HG02973 (cell line): ENCODE measurements around the gene DGKQ.

Source experiments
- ATAC-seq: cut with Tn5 transposase; IDR thresholded peaks from one replicate; pipeline ENCODE4 v1.9.1; 2021; ENCODE audit warnings: moderate library complexity; ENCODE audit not compliant: unreplicated experiment

The DGKQ gene

GRCh38 chr4:973431-974397 lies at the start of gene DGKQ:
DGKQ (minus strand) TSS chr4:973569; CDS start chr4:973482, 87 bp downstream.
- peak; percentile 61 for ATAC-seq

- ATAC-seq = no peak
These were observed 49.3 kb upstream of the DGKQ start for GRCh38 chr4:1022739-1023066.

- no peak for ATAC-seq
These were observed 48.8 kb upstream of the DGKQ start for GRCh38 chr4:1022051-1022738.

GRCh38 chr4:1021386-1022050 lies 48.1 kb upstream of the DGKQ start:
- peak; percentile 56 for ATAC-seq

- no peak for ATAC-seq
These were observed 46.5 kb upstream of the DGKQ start for GRCh38 chr4:1019729-1020470.

GRCh38 chr4:1019320-1019719 lies 46.0 kb upstream of the DGKQ start:
- no peak for ATAC-seq

- no peak for ATAC-seq
These were observed 45.0 kb upstream of the DGKQ start for GRCh38 chr4:1018147-1019020.

- ATAC-seq = no peak
These were observed 44.3 kb upstream of the DGKQ start for GRCh38 chr4:1017706-1018105.

GRCh38 chr4:1017211-1017610 lies 43.8 kb upstream of the DGKQ start:
- ATAC-seq = no peak

- ATAC-seq = no peak
These were observed 42.4 kb upstream of the DGKQ start for GRCh38 chr4:1015746-1016145.

GRCh38 chr4:1015179-1015578 lies 41.8 kb upstream of the DGKQ start:
- no peak for ATAC-seq

- no peak for ATAC-seq
These were observed 41.2 kb upstream of the DGKQ start for GRCh38 chr4:1014291-1015167.

- no peak for ATAC-seq
These were observed 40.1 kb upstream of the DGKQ start for GRCh38 chr4:1013225-1014073.

- ATAC-seq = no peak
These were observed 38.8 kb upstream of the DGKQ start for GRCh38 chr4:1012034-1012739.

- ATAC-seq = no peak
These were observed 38.3 kb upstream of the DGKQ start for GRCh38 chr4:1011666-1012033.

GRCh38 chr4:1011022-1011665 lies 37.8 kb upstream of the DGKQ start, which contains the start of gene FGFRL1:
FGFRL1 (plus strand) TSS chr4:1011626; CDS start chr4:1012486, 860 bp downstream.
- no peak for ATAC-seq
